ENCODE data around the gene GMDS.

GMDS gene

GRCh38 chr6:1842334-1842733, 403.1 kb downstream of the GMDS start:
- Mint-ChIP-seq H3K4me3 (no peak overlapping the region), H3K27me3 (no peaks in the 10 kb centered on the region), H3K27ac (no peak overlapping the region), H3K9me3 (no peaks in the 10 kb centered on the region), H3K4me1 (ENCODE audit: low read depth in 2 of 2) (no peaks in the 10 kb centered on the region), H3K36me3 (ENCODE audit: insufficient read depth) (no peaks in the 10 kb centered on the region)
- ATAC-seq (replicated peaks) (no peak), DNase-seq (no peak)

GRCh38 chr6:1841136-1841535, 404.3 kb downstream of the GMDS start:
- no peaks in the 10 kb centered on the region for H3K9me3 Mint-ChIP-seq
- no peaks in the 10 kb centered on the region for H3K27me3 Mint-ChIP-seq
- no peaks in the 10 kb centered on the region for H3K36me3 Mint-ChIP-seq (ENCODE audit: insufficient read depth)
- no peak overlapping the region for H3K4me3 Mint-ChIP-seq
- DNase-seq (no peak), ATAC-seq (replicated peaks) (no peak)
- H3K27ac Mint-ChIP-seq, result no peak overlapping the region
- H3K4me1 Mint-ChIP-seq (ENCODE audit: low read depth in 2 of 2), result no peaks in the 10 kb centered on the region

GRCh38 chr6:1840491-1841121, 404.8 kb downstream of the GMDS start:
- Mint-ChIP-seq H3K27ac (no peak overlapping the region), H3K4me3 (no peak overlapping the region), H3K9me3 (no peaks in the 10 kb centered on the region), H3K36me3 (ENCODE audit: insufficient read depth) (no peaks in the 10 kb centered on the region), H3K4me1 (ENCODE audit: low read depth in 2 of 2) (no peaks in the 10 kb centered on the region), H3K27me3 (no peaks in the 10 kb centered on the region)
- no peak for DNase-seq
- ATAC-seq (replicated peaks), result no peak

GRCh38 chr6:1839361-1839760, 406.0 kb downstream of the GMDS start:
- no peaks in the 10 kb centered on the region for H3K36me3 Mint-ChIP-seq (ENCODE audit: insufficient read depth)
- no peak for ATAC-seq (replicated peaks)
- H3K27me3 Mint-ChIP-seq, result no peaks in the 10 kb centered on the region
- no peak for DNase-seq
- no peaks in the 10 kb centered on the region for H3K9me3 Mint-ChIP-seq
- no peak overlapping the region for H3K4me3 Mint-ChIP-seq
- no peak overlapping the region for H3K27ac Mint-ChIP-seq
- H3K4me1 Mint-ChIP-seq (ENCODE audit: low read depth in 2 of 2), result no peaks in the 10 kb centered on the region

GRCh38 chr6:1838604-1839213, 406.7 kb downstream of the GMDS start:
- no peaks in the 10 kb centered on the region for H3K4me1 Mint-ChIP-seq (ENCODE audit: low read depth in 2 of 2)
- no peaks in the 10 kb centered on the region for H3K27me3 Mint-ChIP-seq
- H3K4me3 Mint-ChIP-seq, result no peak overlapping the region
- H3K27ac Mint-ChIP-seq, result no peak overlapping the region
- no peaks in the 10 kb centered on the region for H3K9me3 Mint-ChIP-seq
- no peak for DNase-seq
- ATAC-seq (replicated peaks), result no peak
- no peaks in the 10 kb centered on the region for H3K36me3 Mint-ChIP-seq (ENCODE audit: insufficient read depth)

- Mint-ChIP-seq H3K4me1 (ENCODE audit: low read depth in 2 of 2) (no peaks in the 10 kb centered on the region), H3K36me3 (ENCODE audit: insufficient read depth) (no peaks in the 10 kb centered on the region), H3K9me3 (no peaks in the 10 kb centered on the region), H3K27me3 (no peaks in the 10 kb centered on the region), H3K4me3 (no peak overlapping the region), H3K27ac (no peak overlapping the region)
- DNase-seq (no peak), ATAC-seq (replicated peaks) (no peak)
These were observed 407.6 kb downstream of the GMDS start for GRCh38 chr6:1837826-1838225.

GRCh38 chr6:1836690-1837089, 408.7 kb downstream of the GMDS start:
- no peak overlapping the region for H3K4me3 Mint-ChIP-seq
- no peaks in the 10 kb centered on the region for H3K4me1 Mint-ChIP-seq (ENCODE audit: low read depth in 2 of 2)
- DNase-seq (no peak), ATAC-seq (replicated peaks) (no peak)
- H3K27me3 Mint-ChIP-seq, result no peaks in the 10 kb centered on the region
- no peaks in the 10 kb centered on the region for H3K9me3 Mint-ChIP-seq
- H3K36me3 Mint-ChIP-seq (ENCODE audit: insufficient read depth), result no peaks in the 10 kb centered on the region
- no peak overlapping the region for H3K27ac Mint-ChIP-seq

GRCh38 chr6:1834646-1835516, 410.5 kb downstream of the GMDS start:
- H3K27me3 Mint-ChIP-seq, result no peaks in the 10 kb centered on the region
- H3K9me3 Mint-ChIP-seq, result no peaks in the 10 kb centered on the region
- ATAC-seq (replicated peaks), result no peak
- no peak for DNase-seq
- H3K36me3 Mint-ChIP-seq (ENCODE audit: insufficient read depth), result no peaks in the 10 kb centered on the region
- H3K27ac Mint-ChIP-seq, result no peak overlapping the region
- H3K4me1 Mint-ChIP-seq (ENCODE audit: low read depth in 2 of 2), result no peaks in the 10 kb centered on the region
- H3K4me3 Mint-ChIP-seq, result no peak overlapping the region

- DNase-seq, result no peak
- Mint-ChIP-seq H3K9me3 (no peaks in the 10 kb centered on the region), H3K27me3 (no peaks in the 10 kb centered on the region), H3K36me3 (ENCODE audit: insufficient read depth) (no peaks in the 10 kb centered on the region), H3K27ac (no peak overlapping the region), H3K4me3 (no peak overlapping the region), H3K4me1 (ENCODE audit: low read depth in 2 of 2) (no peaks in the 10 kb centered on the region)
- ATAC-seq (replicated peaks), result no peak
These were observed 411.2 kb downstream of the GMDS start for GRCh38 chr6:1834207-1834606.

GRCh38 chr6:1832844-1833787, 412.3 kb downstream of the GMDS start:
- H3K4me1 Mint-ChIP-seq (ENCODE audit: low read depth in 2 of 2), result no peaks in the 10 kb centered on the region
- peaks cover under 1 to 3% of the 10 kb centered on the region in 2 donors for H3K9me3 Mint-ChIP-seq
- H3K27ac Mint-ChIP-seq, result no peak overlapping the region
- H3K36me3 Mint-ChIP-seq (ENCODE audit: insufficient read depth), result no peaks in the 10 kb centered on the region
- DNase-seq (no peak), ATAC-seq (replicated peaks) (no peak)
- H3K4me3 Mint-ChIP-seq, result no peak overlapping the region
- H3K27me3 Mint-ChIP-seq, result no peaks in the 10 kb centered on the region

- no peaks in the 10 kb centered on the region for H3K27me3 Mint-ChIP-seq
- ATAC-seq (replicated peaks) (no peak), DNase-seq (no peak)
- H3K4me3 Mint-ChIP-seq, result no peak overlapping the region
- no peaks in the 10 kb centered on the region for H3K4me1 Mint-ChIP-seq (ENCODE audit: low read depth in 2 of 2)
- H3K36me3 Mint-ChIP-seq (ENCODE audit: insufficient read depth), result no peaks in the 10 kb centered on the region
- no peak overlapping the region for H3K27ac Mint-ChIP-seq
- H3K9me3 Mint-ChIP-seq, result peaks cover 2 to 10% of the 10 kb centered on the region in 2 donors
These were observed 413.0 kb downstream of the GMDS start for GRCh38 chr6:1832358-1832757.

- Mint-ChIP-seq H3K27me3 (no peaks in the 10 kb centered on the region), H3K9me3 (peaks cover 2 to 10% of the 10 kb centered on the region in 2 donors), H3K36me3 (ENCODE audit: insufficient read depth) (no peaks in the 10 kb centered on the region), H3K27ac (no peak overlapping the region), H3K4me1 (ENCODE audit: low read depth in 2 of 2) (peaks cover 0 to 9% of the 10 kb centered on the region in 2 donors), H3K4me3 (no peak overlapping the region)
- ATAC-seq (replicated peaks) (no peak), DNase-seq (no peak)
These were observed 417.2 kb downstream of the GMDS start for GRCh38 chr6:1827984-1828793.
